Neuronal stem cell (in vitro differentiated cells): ENCODE data around the gene RAE1.

Experiments
- DNase-seq: peaks from one replicate; pipeline ENCODE4 v3.0.0-alpha.2; 2013; ENCODE audit warnings: low spot score
- H2AFZ ChIP-seq: one replicate; pipeline ENCODE4 v1.6.1; 2013; ENCODE audit warnings: mild to moderate bottlenecking, low read length, inconsistent platforms
- H2AK5ac ChIP-seq: 2 replicates; pipeline ENCODE4 v1.6.1; 2013; ENCODE audit warnings: low read depth, mild to moderate bottlenecking, inconsistent platforms, low read length, moderate library complexity, mixed read lengths
- H2BK120ac ChIP-seq: 2 replicates; pipeline ENCODE4 v1.6.1; 2013; ENCODE audit warnings: low read depth, mild to moderate bottlenecking, inconsistent platforms, low read length, moderate library complexity, mixed read lengths
- H2BK12ac ChIP-seq: one replicate; pipeline ENCODE4 v1.6.1; 2013; ENCODE audit warnings: low read length, inconsistent platforms
- H2BK15ac ChIP-seq: 2 replicates; pipeline ENCODE4 v1.6.1; 2013; ENCODE audit warnings: mild to moderate bottlenecking, low read length, inconsistent platforms, mixed read lengths
- H2BK5ac ChIP-seq: one replicate; pipeline ENCODE4 v1.6.1; 2013; ENCODE audit warnings: inconsistent platforms, mild to moderate bottlenecking, low read length, moderate library complexity
- H3K14ac ChIP-seq: one replicate; pipeline ENCODE4 v1.6.1; 2013; ENCODE audit warnings: low read length, inconsistent platforms
- H3K18ac ChIP-seq: 2 replicates; pipeline ENCODE4 v1.6.1; 2013; ENCODE audit warnings: low read length, inconsistent platforms
- H3K23ac ChIP-seq: 2 replicates; pipeline ENCODE4 v1.6.1; 2013; ENCODE audit warnings: low read depth, mild to moderate bottlenecking, mixed read lengths, low read length, inconsistent platforms; ENCODE audit not compliant: poor library complexity
- H3K27ac ChIP-seq: replicated peaks from 3 replicates; pipeline ENCODE4 v1.5.1; 2013; ENCODE audit warnings: low read length, inconsistent platforms
- H3K27me3 ChIP-seq, 3 experiments: 2 replicates each; pipeline ENCODE4 v1.6.1; 2013; ENCODE audit warnings: low read length in 3 of 3, mild to moderate bottlenecking in 2 of 3, inconsistent platforms in 1 of 3, low read depth in 1 of 3, mixed read lengths in 1 of 3, moderate library complexity in 1 of 3; ENCODE audit not compliant: control insufficient read depth in 3 of 3, insufficient read depth in 3 of 3
- H3K36me3 ChIP-seq, 2 donors: replicated peaks in 1 of 2; 2 replicates each; pipeline ENCODE4 v1.6.1; 2013; ENCODE audit warnings: low read length in 2 of 2; ENCODE audit not compliant: control insufficient read depth in 2 of 2, insufficient read depth in 2 of 2
- H3K4ac ChIP-seq: 2 replicates; pipeline ENCODE4 v1.6.1; 2013; ENCODE audit warnings: inconsistent platforms, mild to moderate bottlenecking, low read length, moderate library complexity
- H3K4me1 ChIP-seq, 2 donors: 1 replicate in 1 of 2; 2 replicates in 1 of 2; pipeline ENCODE4 v1.6.1; 2013; ENCODE audit warnings: low read length in 2 of 2, low read depth in 1 of 2; ENCODE audit not compliant: control insufficient read depth in 2 of 2, insufficient read depth in 1 of 2
- H3K4me2 ChIP-seq: one replicate; pipeline ENCODE4 v1.6.1; 2013; ENCODE audit warnings: mild to moderate bottlenecking, low read length, inconsistent platforms; ENCODE audit not compliant: insufficient read depth, poor library complexity, severe bottlenecking
- H3K4me3 ChIP-seq, 2 donors: 2 replicates each; pipeline ENCODE4 v1.5.1; 2013; ENCODE audit warnings: low read length in 2 of 2, mild to moderate bottlenecking in 2 of 2, inconsistent platforms in 1 of 2, moderate library complexity in 1 of 2
- H3K79me1 ChIP-seq: one replicate; pipeline ENCODE4 v1.6.1; 2013; ENCODE audit warnings: low read depth, mild to moderate bottlenecking, inconsistent platforms, low read length, moderate library complexity
- H3K9ac ChIP-seq: one replicate; pipeline ENCODE4 v1.6.1; 2013; ENCODE audit warnings: mild to moderate bottlenecking, low read depth, low read length, inconsistent platforms; ENCODE audit not compliant: poor library complexity
- H3K9me3 ChIP-seq, 2 donors: replicated peaks in 1 of 2; 2 replicates each; pipeline versions ENCODE3 to v1.6.1; 2013; ENCODE audit warnings: low read length in 2 of 2, mild to moderate bottlenecking in 2 of 2, inconsistent platforms in 1 of 2, low read depth in 1 of 2, mixed read lengths in 1 of 2, moderate library complexity in 1 of 2; ENCODE audit not compliant: control insufficient read depth in 2 of 2, insufficient read depth in 1 of 2
- H4K8ac ChIP-seq: one replicate; pipeline ENCODE4 v1.6.1; 2013; ENCODE audit warnings: low read depth, mild to moderate bottlenecking, inconsistent platforms, low read length, moderate library complexity
- H4K91ac ChIP-seq: one replicate; pipeline ENCODE4 v1.6.1; 2013; ENCODE audit warnings: low read length, low read depth, mild to moderate bottlenecking, inconsistent platforms; ENCODE audit not compliant: poor library complexity
- WGBS, 2 donors: extraction: QIAGEN DNeasy Blood & Tissue Kit; methylation state at CpG; one replicate each; pipeline ENCODE4 v1.1.7; 2013; ENCODE audit warnings: missing lambda C conversion rate in 2 of 2, mixed read lengths in 1 of 2; ENCODE audit not compliant: insufficient read length in 2 of 2, insufficient replicate concordance in 1 of 2; ENCODE audit errors: extremely low coverage in 2 of 2; 5-methylcytosine and 5-hydroxymethylcytosine counted together

The RAE1 gene

GRCh38 chr20:57361517-57361916 lies 10.5 kb downstream of the RAE1 start:
- no peak overlapping the region for H3K23ac ChIP-seq
- peaks cover 17 to 32% of the 10 kb centered on the region in 2 donors for H3K36me3 ChIP-seq
- H4K8ac ChIP-seq: no peak overlapping the region
- no peak overlapping the region for H3K14ac ChIP-seq
- no peak for DNase-seq
- no peak overlapping the region for H3K18ac ChIP-seq
- H3K27me3 ChIP-seq: no peaks in the 10 kb centered on the region
- no peak overlapping the region for H2BK15ac ChIP-seq
- no peak overlapping the region for H2BK120ac ChIP-seq
- H3K4ac ChIP-seq: no peak overlapping the region
- no peak overlapping the region for H2BK5ac ChIP-seq
- H3K9me3 ChIP-seq: peaks cover 2 to 8% of the 10 kb centered on the region in 2 donors
- no peak overlapping the region for H3K27ac ChIP-seq
- H3K79me1 ChIP-seq: peaks cover 3% of the 10 kb centered on the region
- H2AFZ ChIP-seq: no peak overlapping the region
- no peak overlapping the region for H3K9ac ChIP-seq
- H3K4me2 ChIP-seq: no peak overlapping the region
- H3K4me1 ChIP-seq: no peaks in the 10 kb centered on the region
- no peak overlapping the region for H2AK5ac ChIP-seq
- 100% methylated on average over 1 of the region's 6 CpGs for WGBS, 2 donors
- H4K91ac ChIP-seq: no peak overlapping the region
- H3K4me3 ChIP-seq: no peak overlapping the region
- no peak overlapping the region for H2BK12ac ChIP-seq

- no peaks in the 10 kb centered on the region for H3K27me3 ChIP-seq
- no peak overlapping the region for H3K9ac ChIP-seq
- no peak overlapping the region for H3K14ac ChIP-seq
- H2AK5ac ChIP-seq: no peak overlapping the region
- H4K8ac ChIP-seq: no peak overlapping the region
- H3K18ac ChIP-seq: no peak overlapping the region
- H2BK120ac ChIP-seq: no peak overlapping the region
- no peak overlapping the region for H2BK15ac ChIP-seq
- H2BK5ac ChIP-seq: no peak overlapping the region
- H4K91ac ChIP-seq: no peak overlapping the region
- H3K9me3 ChIP-seq: peaks cover 2 to 8% of the 10 kb centered on the region in 2 donors
- DNase-seq: no peak
- H2AFZ ChIP-seq: no peak overlapping the region
- peaks cover 25 to 61% of the 10 kb centered on the region in 2 donors for H3K36me3 ChIP-seq
- H3K4me3 ChIP-seq: no peak overlapping the region
- no peak overlapping the region for H3K27ac ChIP-seq
- H3K4me1 ChIP-seq: no peaks in the 10 kb centered on the region
- no peak overlapping the region for H3K23ac ChIP-seq
- H3K4me2 ChIP-seq: no peak overlapping the region
- no peak overlapping the region for H3K4ac ChIP-seq
- H2BK12ac ChIP-seq: no peak overlapping the region
- peaks cover 3% of the 10 kb centered on the region for H3K79me1 ChIP-seq
These were observed 13.4 kb downstream of the RAE1 start for GRCh38 chr20:57364451-57364850.

- no peak overlapping the region for H2BK12ac ChIP-seq
- no peak overlapping the region for H3K14ac ChIP-seq
- H3K9ac ChIP-seq: no peak overlapping the region
- no peak overlapping the region for H2AFZ ChIP-seq
- H3K18ac ChIP-seq: no peak overlapping the region
- H3K4me1 ChIP-seq: no peaks in the 10 kb centered on the region
- DNase-seq: no peak
- no peak overlapping the region for H4K91ac ChIP-seq
- no peak overlapping the region for H2AK5ac ChIP-seq
- H2BK5ac ChIP-seq: no peak overlapping the region
- WGBS, 2 donors: no CpG with 5 or more reads among the region's 3 CpGs
- H3K79me1 ChIP-seq: peaks cover 3% of the 10 kb centered on the region
- no peak overlapping the region for H2BK15ac ChIP-seq
- H3K36me3 ChIP-seq: peaks cover 65 to 99% of the 10 kb centered on the region in 2 donors
- no peak overlapping the region for H2BK120ac ChIP-seq
- no peaks in the 10 kb centered on the region for H3K9me3 ChIP-seq
- no peak overlapping the region for H3K4ac ChIP-seq
- no peak overlapping the region for H3K27ac ChIP-seq
- no peak overlapping the region for H4K8ac ChIP-seq
- no peaks in the 10 kb centered on the region for H3K27me3 ChIP-seq
- no peak overlapping the region for H3K23ac ChIP-seq
- H3K4me2 ChIP-seq: no peak overlapping the region
- no peak overlapping the region for H3K4me3 ChIP-seq
These were observed 18.5 kb downstream of the RAE1 start for GRCh38 chr20:57369596-57369995.

GRCh38 chr20:57370316-57370715 lies 19.3 kb downstream of the RAE1 start:
- H2BK15ac ChIP-seq: no peak overlapping the region
- H3K14ac ChIP-seq: no peak overlapping the region
- H2AFZ ChIP-seq: no peak overlapping the region
- H4K8ac ChIP-seq: no peak overlapping the region
- no peak overlapping the region for H3K9ac ChIP-seq
- H3K18ac ChIP-seq: no peak overlapping the region
- H3K36me3 ChIP-seq: peaks cover 72 to 99% of the 10 kb centered on the region in 2 donors
- H4K91ac ChIP-seq: no peak overlapping the region
- no peak overlapping the region for H2AK5ac ChIP-seq
- DNase-seq: no peak
- H3K27ac ChIP-seq: no peak overlapping the region
- H3K9me3 ChIP-seq: no peaks in the 10 kb centered on the region
- no peak overlapping the region for H2BK120ac ChIP-seq
- peaks cover 3% of the 10 kb centered on the region for H3K79me1 ChIP-seq
- H3K4me2 ChIP-seq: no peak overlapping the region
- no peak overlapping the region for H2BK12ac ChIP-seq
- H2BK5ac ChIP-seq: no peak overlapping the region
- no peak overlapping the region for H3K4me3 ChIP-seq
- H3K27me3 ChIP-seq: no peaks in the 10 kb centered on the region
- WGBS, 2 donors: no CpG with 5 or more reads among the region's 9 CpGs
- H3K23ac ChIP-seq: no peak overlapping the region
- no peaks in the 10 kb centered on the region for H3K4me1 ChIP-seq
- no peak overlapping the region for H3K4ac ChIP-seq
